Measurements from ENCODE around the gene CDH1. TPM values are rescaled to one million over a fixed set of nuclear protein-coding genes. Genes with fewer than 3 reads are reported as not detected.

Gene CDH1
- total and polyA plus RNA-seq, 12 donors: 0.11 to 1.2 (median 0.40) TPM; not detected in 3

GRCh38 chr16:68768771-68769170 lies 31.7 kb downstream of the CDH1 start:
- 83 to 88% (median 87%) methylated on average over 2 of the region's 2 CpGs for WGBS, 4 donors
- DNase-seq: no peak
- Histone ChIP-seq H3K4me1 (replicated peaks in 1 of 2) (no peaks in the 10 kb centered on the region), H3K4me3 (no peak overlapping the region), H3K27me3 (no peaks in the 10 kb centered on the region), H3K9me3 (replicated peaks in 1 of 3) (no peaks in the 10 kb centered on the region), H3K27ac (no peak overlapping the region), H3K36me3 (replicated peaks in 1 of 2) (no peaks in the 10 kb centered on the region)
- no peak for TF ChIP-seq CTCF (IDR thresholded peaks at IDR 0.05)
- no peak for TF ChIP-seq POLR2A (IDR thresholded peaks at IDR 0.05)
- intact Hi-C loops (cut with DNase I): no loop called here

DNA sequence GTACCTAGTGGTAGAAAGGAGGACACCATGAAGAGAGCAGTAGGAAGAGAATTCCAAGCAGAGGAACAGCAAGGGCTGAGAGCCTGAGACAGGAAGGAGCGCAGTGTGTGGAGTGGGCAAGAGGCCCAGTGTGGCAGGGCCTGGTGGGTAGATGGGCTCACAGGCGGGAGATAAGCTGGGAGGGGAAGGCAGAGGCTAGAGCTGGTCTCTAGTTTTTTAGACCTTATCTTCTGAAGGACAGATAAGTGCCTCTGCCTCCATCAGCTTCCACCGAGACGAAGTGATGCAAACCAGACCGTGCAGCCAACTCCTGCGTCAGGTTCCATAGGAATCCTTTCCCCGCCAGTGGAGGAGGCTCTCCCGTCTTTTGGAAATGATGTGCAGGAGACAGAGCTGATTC lies 33.6 kb downstream of the CDH1 start:
- H3K27ac ChIP-seq: no peak overlapping the region
- TF ChIP-seq CTCF (IDR thresholded peaks at IDR 0.05): no peak
- TF ChIP-seq POLR2A (IDR thresholded peaks at IDR 0.05): no peak
- no peaks in the 10 kb centered on the region for H3K9me3 ChIP-seq (replicated peaks in 1 of 3)
- H3K27me3 ChIP-seq: no peaks in the 10 kb centered on the region
- H3K36me3 ChIP-seq (replicated peaks in 1 of 2): no peaks in the 10 kb centered on the region
- H3K4me1 ChIP-seq (replicated peaks in 1 of 2): no peaks in the 10 kb centered on the region
- H3K4me3 ChIP-seq: no peak overlapping the region
- DNase-seq: no peak
- 77 to 84% (median 79%) methylated on average over 7 to 8 of the region's 8 CpGs for WGBS, 4 donors
- intact Hi-C loops (cut with DNase I): no loop called here

DNA sequence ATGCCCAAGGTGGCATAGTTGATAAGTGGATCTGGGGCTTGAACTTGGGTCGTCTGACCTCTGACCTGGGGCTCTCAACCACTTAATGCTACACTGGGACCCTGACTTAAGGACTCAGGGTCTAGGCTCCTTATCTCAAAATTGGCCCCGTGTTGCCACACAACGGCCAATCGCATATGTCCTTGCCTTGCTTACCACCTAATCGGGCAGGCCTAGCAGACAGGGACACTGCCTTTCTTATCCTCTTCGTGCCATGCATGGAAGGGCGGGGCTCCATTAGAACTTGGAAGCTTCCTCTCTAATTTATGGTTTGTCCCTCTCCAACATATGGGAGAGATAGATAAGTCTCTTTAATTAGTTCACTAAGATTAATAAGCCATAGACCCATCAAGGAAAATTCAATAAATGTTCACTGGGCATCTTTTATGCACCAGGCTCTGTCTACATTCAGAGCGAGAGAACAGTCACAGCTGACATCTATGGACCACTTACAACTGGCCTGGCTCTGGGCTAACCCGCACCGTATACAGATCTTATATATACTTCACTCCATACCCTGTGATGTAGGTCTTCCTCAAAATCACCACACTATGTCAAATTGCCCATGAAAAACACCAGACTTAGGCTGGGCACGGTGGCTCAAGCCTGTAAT lies 35.1 kb downstream of the CDH1 start:
- H3K9me3 ChIP-seq (replicated peaks in 1 of 3): no peaks in the 10 kb centered on the region
- no peaks in the 10 kb centered on the region for H3K27me3 ChIP-seq
- 83 to 90% (median 89%) methylated on average over 11 of the region's 11 CpGs for WGBS, 4 donors
- intact Hi-C loops (cut with DNase I): no loop called here
- no peaks in the 10 kb centered on the region for H3K4me1 ChIP-seq (replicated peaks in 1 of 2)
- no peak overlapping the region for H3K4me3 ChIP-seq
- DNase-seq: no peak
- H3K27ac ChIP-seq: no peak overlapping the region
- no peak for TF ChIP-seq CTCF (IDR thresholded peaks at IDR 0.05)
- no peak for TF ChIP-seq POLR2A (IDR thresholded peaks at IDR 0.05)
- H3K36me3 ChIP-seq (replicated peaks in 1 of 2): no peaks in the 10 kb centered on the region

GRCh38 chr16:68772871-68773270 lies 35.8 kb downstream of the CDH1 start:
- intact Hi-C loops (cut with DNase I): no loop called here
- H3K36me3 ChIP-seq (replicated peaks in 1 of 2): no peaks in the 10 kb centered on the region
- no peak overlapping the region for H3K27ac ChIP-seq
- no peak overlapping the region for H3K4me3 ChIP-seq
- no peaks in the 10 kb centered on the region for H3K27me3 ChIP-seq
- TF ChIP-seq CTCF (IDR thresholded peaks at IDR 0.05) (no peak), POLR2A (IDR thresholded peaks at IDR 0.05) (no peak)
- 90 to 97% (median 93%) methylated on average over 2 of the region's 2 CpGs for WGBS, 4 donors
- no peaks in the 10 kb centered on the region for H3K4me1 ChIP-seq (replicated peaks in 1 of 2)
- no peaks in the 10 kb centered on the region for H3K9me3 ChIP-seq (replicated peaks in 1 of 3)
- no peak for DNase-seq

All from adrenal gland (tissue), 12 donors.